HG03342 (cell line): ENCODE measurements around the gene MAGIX.
"Not testable (repeated sequence)": the region's sequence is repeated elsewhere in the genome, so short reads cannot be mapped to it uniquely, and the experiment has no call there.

Experiments used
- ATAC-seq: cut with Tn5 transposase; IDR thresholded peaks from one replicate; pipeline ENCODE4 v1.9.1; 2021; ENCODE audit warnings: mild to moderate bottlenecking, moderate library complexity; ENCODE audit not compliant: unreplicated experiment

MAGIX gene

DNA sequence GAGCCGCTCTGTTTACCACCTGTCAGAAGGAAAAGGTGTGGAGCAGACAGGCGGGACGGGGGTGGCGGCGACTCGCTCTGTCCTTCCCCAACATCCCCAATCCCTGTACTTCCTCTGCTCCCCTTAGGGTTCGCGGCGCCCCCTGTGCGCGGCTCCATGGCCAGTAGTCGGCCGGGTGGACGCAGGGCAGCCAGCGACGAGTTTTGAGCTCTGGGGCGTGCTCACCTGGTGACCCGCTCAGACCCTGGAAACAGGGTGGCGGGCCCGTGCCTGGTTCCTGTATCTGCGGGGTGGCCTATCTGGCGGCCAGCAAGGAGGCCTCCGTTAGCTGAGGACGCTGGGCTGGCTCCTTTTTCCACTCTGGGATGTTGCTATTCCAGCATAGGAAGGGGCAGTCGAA, 5.4 kb upstream of the MAGIX start:
- no peak for ATAC-seq

DNA sequence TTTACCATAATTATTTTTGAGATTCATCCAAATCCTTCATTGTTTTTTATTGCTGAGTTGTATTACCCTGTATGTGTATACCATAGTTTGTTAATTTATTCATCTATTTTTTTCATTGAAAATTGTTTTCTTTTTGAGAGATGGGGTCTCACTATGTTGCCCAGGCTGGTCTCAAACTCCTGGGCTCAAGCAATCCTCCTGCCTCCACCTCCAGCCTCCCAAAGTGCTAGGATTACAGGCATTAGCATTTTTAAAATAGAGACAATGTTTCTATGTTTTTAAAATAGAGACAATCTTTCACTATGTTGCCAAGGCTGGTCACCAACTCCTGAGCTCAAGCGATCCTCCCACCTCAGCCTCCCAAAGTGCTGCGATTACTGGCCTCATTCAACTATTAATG, 1.6 kb upstream of the MAGIX start:
- no peak for ATAC-seq

DNA sequence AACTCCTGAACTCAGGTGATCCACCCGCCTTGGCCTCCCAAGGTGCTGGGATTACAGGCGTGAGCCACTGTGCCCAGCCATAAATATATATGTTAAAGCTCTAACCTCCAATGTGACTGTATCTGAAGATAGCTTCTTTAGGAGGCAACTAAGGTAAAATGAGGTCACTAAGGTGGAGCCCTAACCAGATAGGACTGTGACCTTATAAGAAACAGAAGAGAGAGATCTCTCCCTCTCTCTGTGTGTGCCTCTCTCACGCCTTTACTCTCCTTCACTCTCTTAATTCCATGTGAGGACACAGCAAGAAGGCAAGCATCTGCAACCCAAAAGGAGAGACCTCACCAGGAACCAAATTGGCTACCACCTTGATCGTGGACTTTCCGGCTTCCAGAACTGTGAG, 926 bp upstream of the MAGIX start:
- ATAC-seq: no peak

DNA sequence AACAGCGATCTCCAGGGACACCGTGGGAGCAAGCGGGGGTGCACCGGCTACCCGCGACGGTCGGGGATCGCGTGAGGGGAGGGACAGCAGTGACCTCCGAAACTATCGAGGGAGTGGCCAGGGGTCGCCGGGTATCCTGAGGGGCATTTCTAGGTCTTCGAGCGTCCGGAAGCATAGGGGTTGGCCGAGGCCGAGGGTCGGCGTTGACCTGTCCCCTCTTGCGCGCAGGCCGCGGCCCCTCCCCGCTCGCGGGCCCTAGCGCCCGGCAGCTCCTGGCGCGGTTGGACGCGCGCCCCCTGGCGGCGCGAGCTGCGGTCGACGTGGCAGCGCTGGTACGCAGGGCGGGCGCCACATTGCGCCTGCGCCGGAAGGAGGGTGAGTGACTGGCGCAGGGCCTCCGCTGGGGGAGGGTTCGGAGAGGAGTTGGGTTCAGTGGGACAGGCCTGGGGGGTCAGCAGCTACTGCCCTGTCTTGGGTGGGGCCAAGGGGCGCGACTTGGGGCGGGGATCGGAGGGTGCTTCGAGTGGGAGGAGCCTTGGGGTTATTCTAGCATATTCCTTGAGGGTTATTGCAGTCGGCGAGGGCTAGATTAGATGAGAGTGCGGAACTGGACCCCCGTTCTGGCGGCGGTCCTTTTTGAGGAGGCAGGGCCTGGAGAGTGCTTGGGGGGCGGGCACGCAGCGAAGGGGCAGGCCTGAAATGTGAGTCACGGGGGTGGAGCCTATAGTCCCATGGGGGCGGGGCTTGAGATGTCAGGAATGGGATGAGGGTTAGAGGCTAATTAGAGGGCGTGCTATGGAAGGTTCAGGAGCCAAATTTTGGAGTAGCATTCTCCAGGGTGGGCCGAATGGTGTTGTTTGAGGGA, 1.2 kb downstream of the MAGIX start:
- peak; percentile 57 for ATAC-seq

DNA sequence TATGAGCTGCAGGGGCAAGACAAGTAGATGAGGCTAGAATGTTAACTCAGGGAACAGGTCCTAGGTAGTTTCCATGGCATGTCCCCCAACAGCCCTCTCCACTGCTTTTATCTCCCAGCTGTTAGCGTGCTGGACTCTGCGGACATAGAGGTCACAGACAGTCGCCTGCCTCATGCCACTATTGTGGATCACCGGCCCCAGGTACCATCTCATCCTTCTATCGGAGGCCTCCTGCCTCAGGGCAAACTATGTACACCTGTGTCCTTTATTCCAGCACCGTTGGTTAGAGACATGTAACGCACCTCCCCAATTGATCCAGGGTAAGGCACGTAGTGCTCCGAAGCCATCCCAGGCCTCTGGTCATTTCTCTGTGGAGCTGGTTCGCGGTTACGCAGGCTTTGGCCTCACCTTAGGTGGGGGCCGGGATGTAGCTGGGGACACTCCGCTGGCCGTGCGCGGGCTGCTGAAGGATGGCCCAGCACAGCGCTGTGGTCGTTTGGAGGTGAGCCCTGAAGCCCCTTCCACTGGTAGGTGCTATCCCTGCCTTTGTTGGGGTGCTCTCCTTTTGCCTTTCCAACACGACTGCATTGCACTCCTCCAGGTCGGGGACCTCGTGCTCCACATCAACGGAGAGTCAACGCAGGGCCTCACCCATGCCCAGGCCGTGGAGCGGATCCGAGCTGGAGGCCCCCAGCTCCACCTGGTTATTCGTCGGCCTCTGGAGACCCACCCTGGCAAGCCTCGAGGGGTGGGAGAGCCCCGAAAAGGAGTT, 2.2 kb downstream of the MAGIX start:
- no peak for ATAC-seq

DNA sequence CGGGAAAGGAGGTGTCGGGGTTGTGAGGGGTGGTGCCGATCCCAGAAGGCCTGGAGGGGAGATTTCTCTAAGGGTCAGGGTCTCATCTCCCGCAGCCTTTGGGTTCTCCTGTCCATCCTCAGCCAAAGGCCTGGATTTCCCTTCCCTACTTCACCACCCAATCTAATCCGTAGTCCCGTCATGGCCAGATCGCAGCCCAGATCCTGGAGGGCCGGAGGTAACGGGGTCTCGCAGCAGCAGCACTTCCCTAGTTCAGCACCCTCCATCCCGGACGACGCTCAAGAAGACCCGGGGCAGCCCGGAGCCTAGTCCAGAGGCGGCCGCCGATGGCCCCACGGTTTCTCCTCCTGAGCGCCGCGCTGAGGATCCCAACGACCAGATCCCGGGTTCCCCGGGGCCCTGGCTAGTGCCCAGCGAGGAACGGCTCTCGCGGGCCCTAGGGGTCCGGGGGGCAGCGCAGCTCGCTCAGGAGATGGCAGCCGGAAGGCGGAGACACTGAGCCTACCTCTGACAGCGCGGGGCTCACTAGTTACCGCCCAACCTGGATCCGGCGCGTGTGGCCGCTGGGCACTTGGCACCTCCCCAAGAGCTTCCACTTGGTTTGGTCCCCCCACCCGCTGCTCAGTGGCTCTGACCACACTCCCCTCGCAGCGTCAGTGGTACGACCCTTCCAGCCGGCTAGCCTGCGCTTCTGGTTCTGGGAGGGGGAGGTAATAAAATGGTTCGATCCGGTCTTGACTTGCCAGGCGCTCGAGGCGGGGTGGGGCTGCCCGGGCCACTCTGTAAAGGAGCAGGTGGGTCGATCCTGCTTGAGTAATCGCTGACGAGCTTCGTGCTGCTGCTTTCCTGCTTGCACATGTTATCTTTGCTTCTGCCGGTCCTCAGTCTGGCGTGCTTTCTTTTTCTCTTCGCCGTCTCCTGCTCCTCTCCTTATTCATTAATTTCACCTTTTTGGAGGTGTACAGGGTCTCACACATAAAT, 3.6 kb downstream of the MAGIX start:
- peak; percentile 30 for ATAC-seq

DNA sequence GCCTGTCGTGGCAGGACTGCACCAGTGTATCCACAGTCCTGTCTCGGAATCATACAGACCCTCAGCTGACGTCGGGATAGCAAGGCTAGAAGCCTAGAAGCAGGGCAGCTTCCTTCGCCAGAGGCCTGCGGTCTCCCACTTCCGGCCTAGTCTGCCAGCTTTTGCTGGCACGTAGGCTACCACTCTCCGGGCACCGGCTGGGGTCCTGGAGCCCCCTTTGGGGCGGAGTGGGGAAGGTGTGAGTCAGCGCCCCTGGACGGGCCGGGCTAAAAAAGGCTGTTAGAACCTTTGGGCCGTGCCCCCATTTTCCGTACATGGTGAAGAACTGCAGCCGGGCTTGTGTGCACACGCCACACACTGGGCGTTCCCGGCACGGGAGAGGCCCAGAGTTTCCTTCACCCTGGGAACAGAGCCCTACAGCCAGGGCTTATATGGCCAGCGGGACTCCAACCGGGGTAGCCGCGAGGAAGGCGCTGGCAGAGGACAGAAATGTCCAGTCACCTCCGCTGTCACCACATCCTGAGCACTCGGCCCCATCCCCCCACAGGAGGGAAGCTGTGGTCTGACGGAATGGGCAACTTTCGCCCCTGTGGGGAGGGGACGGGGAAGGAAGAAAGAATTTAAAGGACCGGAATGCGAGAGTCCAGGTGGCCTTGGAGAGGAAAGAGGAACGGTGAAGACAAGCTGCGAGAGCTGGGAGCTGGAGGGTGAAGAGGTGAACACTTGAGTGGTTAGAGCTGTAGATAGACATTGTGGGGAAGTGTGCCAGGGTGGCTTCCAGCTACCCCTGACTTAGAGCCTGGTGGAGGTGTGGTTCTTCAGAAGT, 4.6 kb downstream of the MAGIX start:
- peak; percentile 16 for ATAC-seq

DNA sequence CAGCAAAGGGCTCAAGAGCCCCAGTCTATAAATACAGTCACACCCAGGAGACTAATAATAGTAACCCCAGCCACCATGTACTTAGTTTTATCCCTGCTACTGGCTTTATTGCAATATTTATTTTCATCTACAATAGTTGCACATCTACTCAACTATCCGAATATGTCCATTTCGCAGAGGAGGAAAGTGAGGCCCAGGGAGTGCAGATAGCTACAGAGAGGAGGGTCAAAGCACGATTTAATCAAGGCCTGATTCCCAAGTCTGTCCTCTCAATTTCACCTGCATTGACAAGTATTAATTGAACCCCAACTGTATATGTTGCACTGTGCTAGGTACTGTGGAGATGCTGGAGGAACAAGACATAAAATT, 5.2 kb downstream of the MAGIX start:
- ATAC-seq: no peak

DNA sequence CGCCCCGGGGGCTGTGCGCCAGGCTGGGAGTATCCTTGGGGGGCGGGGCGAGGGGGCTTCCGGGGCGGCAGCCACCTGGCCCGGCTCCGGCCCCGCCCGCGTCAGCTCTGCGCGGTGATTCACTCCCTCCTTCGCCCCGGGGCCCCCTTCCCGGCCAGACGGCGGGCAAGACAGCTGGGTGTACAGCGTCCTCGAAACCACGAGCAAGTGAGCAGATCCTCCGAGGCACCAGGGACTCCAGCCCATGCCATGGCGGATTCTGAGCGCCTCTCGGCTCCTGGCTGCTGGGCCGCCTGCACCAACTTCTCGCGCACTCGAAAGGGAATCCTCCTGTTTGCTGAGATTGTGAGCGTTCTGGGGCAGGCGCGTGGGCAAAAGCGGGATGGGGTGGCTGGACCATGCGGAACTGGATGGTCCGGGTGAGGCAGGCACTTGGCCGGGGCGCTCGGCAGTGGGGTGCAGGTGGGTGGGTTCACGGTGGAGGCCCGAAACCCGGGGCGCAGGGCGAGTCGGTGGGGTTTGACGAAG, 9.3 kb downstream of the MAGIX start, which contains the start of gene PLP2:
PLP2 (plus strand) TSS at position 147 of the 528 bp plus-strand sequence; CDS start at position 250, 103 bp downstream.
- ATAC-seq: peak; percentile 33

DNA sequence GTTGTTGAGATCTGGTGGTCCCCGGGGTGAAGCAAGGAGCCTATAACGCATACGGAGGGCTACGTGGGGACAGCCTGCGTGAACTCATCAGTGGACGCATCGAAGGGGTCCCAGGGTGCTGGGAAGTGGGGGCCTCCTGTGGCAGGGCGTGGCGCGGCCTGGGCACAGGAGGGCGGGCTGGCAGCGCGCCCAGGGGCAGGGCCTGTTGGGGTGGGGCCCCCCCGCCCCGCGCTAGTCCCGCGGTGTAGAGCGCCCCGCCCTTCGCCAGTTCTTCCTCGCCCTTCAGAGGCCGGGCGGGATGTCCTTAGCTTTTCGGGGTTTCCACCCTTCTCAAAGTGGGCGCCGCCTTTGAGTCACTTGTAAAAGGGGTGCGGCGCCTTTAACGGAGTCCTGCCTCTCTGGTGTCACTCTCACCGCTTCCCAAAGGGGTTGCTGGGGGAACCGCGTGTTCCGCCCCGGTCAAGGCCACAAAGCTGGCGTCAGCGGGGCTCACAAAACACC, 9.8 kb downstream of the MAGIX start:
- peak; percentile 76 for ATAC-seq

DNA sequence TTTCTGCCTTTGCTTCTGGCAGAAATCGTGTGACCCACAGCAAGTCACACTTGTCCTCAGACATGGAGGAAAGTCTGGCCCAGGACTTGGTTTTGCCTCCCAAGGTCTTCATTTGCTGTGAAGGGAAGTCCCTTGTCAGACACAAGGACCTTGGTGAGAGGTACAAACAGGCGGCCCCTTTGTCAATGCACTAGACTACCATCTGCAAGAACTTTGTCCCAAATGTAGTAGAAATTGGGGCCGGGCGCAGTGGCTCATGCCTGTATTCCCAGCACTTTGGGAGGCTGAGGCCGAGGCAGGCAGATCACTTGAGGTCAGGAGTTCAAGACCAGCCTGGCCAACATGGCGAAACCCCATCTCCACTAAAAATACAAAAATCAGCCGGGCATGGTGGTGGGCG, 11.0 kb downstream of the MAGIX start:
- ATAC-seq: not testable (repeated sequence)

DNA sequence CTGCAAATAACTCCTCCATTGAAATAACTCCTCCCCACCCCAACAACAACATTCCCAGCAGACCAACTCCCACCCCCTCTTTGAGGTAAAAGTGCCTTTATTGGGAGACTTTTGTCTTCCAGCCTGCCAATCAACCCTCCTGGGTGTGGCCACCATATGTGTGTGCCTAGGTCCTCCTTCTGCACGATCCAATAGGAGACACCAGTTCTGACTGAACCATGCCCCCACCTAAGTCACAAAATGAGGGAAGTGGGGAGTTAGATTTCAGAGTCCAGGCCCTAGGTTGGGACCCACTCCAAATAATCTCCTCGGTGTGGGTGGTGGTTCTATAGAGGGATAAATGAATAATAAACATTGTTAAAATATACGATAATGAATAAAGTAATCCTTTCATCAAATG, 12.2 kb downstream of the MAGIX start:
- ATAC-seq: no peak

DNA sequence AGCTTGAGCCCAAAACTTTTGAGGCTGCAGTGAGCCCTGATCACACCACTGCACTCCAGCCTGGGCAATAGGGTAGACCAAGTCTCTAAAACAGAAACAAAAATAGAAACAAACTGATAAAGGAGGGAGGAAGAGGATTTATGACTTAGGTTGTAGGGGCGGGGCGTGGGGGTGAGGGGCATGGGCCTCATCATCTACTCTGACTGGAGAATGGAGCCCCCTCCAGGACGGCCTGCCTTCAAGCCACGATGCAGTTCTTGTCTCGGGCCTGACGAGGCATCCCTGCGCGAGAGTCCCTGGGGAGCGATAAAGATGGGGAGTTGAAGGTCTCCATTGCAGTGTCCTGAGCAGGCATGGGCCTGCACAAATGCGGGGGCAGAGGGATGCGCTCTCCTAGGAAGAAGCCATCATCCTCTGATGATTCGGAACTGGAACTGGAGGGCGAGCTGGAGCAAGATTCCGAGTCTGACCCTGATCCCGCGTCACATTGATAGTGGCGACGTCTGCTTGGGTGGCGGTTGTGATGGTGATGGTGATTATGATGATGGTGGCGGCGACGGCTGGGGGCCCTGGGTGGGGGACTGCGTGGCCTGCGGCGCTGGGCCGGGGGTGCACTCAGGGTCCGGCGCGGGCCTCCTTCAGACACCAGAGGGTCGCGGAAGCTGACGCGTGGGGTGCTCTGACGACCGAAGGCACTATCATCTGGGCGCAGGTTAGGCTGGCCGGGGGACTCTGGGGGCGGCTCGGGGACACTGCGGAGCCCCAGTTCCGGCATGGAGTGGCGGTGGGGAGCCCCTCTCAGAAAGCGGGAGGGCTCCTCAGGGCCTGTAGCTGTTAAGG, 13.1 kb downstream of the MAGIX start:
- no peak for ATAC-seq

DNA sequence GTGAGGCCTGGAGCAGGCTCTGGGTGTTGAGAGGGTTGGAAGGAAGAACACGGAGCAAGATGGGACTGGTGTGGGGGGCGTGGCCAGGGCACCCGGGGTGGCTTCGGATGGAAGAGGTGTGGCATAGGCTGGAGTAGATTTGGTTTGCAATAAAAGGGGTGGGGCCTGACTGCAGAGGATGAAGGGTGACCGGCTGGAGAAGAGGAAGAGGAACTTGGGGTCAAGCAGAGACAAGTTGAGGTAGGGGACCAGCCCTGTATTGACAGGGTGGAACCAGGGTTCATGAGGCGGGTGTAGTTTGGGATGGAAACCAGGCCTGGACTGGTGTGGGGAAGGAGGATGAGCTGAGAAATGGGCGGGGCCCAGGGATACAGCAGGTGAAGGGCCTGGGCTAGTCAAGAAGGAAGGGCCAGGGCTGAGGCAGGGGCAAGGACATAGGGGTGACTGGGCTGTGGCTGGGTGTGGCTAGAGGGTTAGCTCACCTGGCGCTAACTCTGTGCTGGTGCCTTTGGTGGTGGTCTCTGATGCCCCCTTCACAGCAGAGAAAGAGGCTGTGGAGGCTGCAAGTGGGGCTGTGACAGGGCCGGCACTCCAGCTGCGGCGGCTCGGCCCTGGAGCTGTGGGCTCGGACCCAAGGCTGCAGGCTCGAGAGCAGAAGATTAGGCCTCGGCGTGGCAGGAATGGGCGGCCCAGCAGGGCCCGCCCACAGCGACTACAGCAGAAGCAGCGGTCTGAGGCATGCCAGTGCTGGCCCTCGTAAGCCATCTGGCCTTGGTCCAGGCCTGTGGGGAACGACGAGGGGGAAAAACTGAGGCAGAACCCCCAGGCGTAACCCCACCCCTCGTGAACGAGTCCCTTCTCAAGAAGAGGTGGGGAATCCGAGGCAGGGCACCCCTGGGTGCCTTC, 14.1 kb downstream of the MAGIX start:
- no peak for ATAC-seq

DNA sequence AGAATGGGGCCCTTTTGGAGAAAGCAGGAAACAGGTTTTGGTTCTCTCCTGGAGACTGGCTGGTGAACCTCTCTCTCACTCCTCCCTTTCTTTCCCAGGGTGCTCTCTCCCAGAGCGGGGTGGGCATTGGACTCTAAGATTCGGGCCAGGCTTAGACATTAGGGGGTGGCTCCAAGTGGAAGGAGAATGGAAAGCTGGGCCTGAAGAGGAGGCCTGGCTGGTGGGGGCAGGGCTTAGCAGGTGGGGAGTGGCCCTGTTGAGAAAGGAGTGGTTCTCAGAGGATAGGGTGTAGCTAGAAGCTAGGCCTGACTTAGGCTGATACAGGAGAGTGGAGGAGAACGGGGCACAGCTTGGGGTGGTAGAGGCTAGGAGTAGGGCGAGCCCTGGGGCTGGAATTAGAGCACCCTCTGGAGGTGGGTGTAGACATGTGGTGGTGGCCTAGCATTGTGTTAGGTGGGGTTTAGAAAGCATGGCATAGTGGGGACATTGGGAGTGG, 14.8 kb downstream of the MAGIX start:
- no peak for ATAC-seq

DNA sequence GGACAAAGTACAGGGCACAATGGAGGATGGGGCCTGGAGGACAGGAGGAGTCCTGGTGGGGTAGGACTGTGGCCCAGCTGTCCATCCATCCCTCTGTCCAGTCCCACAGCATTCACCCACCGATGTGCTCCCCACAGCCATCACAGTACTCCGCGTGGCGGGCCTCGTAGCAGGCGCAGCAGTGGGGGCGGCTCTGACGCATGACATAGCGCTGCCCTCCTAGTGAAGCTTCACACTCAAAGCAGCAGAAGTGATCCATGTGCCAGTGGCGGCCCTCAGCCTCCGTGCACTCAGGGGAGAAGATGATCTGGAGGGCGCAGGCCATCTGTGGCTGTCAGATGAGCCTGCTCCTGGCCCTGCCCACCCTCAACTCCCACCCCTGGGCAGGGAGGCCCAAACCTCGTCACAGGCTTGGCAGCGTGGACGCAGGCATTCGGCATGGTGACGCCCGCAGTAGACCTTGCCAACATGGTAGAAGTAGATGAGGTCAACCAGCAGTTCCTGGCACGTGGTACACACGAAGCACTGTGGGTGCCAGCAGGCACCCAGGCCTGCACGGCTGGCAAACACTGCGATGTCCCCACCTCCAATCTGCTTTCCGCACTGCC, 15.4 kb downstream of the MAGIX start:
- ATAC-seq: no peak

DNA sequence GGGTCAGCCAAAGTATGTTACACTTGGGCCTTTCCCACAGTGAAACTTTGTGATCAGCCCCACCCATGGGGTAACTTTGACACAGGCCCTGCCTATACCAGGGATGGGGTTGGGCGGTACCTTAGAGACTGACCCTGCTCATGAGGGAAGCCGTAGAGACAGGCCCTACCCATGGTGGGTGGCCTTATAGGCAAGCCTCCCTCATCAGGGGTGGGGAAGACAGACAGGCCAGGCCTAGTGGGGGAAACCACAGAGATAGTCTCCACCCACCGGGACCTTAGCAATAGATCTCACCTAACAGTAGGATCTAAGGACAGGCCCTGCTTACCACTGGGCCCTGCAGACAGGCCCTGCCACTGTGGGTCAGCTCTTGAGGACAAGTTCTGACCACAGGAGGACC, 16.0 kb downstream of the MAGIX start:
- no peak for ATAC-seq
